HG02870 (cell line): ENCODE data around the gene AMY2B.
"Not testable (repeated sequence)": the region's sequence is repeated elsewhere in the genome, so short reads cannot be mapped to it uniquely, and the experiment has no call there.

Experiments used
- ATAC-seq: cut with Tn5 transposase; IDR thresholded peaks from one replicate; pipeline ENCODE4 v1.9.1; 2021; ENCODE audit warnings: mild to moderate bottlenecking, moderate library complexity; ENCODE audit not compliant: unreplicated experiment

AMY2B gene

DNA sequence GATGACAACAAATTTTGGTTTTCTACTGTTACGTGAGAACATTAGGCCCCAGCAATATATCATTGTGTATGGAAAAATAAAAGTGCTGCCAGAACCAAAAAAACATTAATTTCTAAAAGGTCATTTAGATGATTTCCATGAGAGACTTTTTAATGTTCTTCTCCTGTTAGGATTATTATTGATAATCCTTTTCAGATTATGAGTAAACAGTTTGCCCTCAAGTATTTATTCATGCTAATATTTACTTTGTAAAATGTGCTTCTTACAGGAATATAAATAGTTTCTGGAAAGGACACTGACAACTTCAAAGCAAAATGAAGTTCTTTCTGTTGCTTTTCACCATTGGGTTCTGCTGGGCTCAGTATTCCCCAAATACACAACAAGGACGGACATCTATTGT is at the start of gene AMY2B:
Gene AMY2B (plus strand): TSS at position 301 of the 400 bp plus-strand sequence. CDS start 14 bp downstream, at position 315.
- not testable (repeated sequence) for ATAC-seq

GRCh38 chr1:103523346-103523745 is 48.0 kb upstream of the AMY2B start:
- ATAC-seq = no peak

- ATAC-seq = peak; percentile 32
Observed at GRCh38 chr1:103525114-103525606, 46.2 kb upstream of the AMY2B start.

DNA sequence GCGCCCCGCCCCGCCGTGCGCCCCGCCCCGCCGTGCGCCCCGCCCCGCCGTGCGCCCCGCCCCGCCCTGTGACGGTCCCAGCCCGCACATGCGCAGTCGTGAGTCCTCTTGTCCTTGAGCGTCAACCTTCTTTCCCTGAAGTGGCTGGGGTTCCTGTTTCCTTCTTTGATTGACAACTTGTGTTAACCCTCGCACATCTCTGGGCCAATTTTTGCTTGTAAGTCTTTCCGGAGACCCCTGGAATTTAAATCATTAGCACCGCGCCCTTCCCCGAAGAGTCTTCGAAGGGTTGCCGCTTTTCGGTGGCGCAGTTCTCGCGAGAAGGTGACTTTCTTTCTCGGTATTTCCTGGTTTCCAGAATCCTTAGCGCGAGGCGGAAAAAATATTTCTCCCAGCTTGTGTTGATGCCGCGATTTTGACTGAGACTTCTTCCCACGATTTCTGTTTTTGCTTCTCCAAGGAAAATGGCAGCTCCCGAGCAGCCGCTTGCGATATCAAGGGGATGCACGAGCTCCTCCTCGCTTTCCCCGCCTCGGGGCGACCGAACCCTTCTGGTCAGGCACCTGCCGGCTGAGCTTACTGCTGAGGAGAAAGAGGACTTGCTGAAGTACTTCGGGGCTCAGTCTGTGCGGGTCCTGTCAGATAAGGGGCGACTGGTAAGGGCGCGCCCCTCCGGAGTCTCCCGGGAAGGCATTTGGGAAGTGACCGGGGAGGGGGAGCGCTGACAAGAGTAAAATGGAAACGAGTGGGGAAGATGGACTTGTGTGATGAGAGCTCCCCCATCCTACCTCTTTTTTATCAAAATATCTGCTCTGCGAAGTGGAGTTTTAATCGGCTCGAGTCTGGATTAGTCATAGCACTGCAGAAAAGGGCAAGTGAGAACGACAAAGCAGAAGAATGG is 45.5 kb upstream of the AMY2B start, which contains the start of gene RNPC3:
Gene RNPC3 (plus strand): TSS at position 93 of the 901 bp plus-strand sequence. CDS start 372 bp downstream, at position 465.
- ATAC-seq = peak; percentile 57

DNA sequence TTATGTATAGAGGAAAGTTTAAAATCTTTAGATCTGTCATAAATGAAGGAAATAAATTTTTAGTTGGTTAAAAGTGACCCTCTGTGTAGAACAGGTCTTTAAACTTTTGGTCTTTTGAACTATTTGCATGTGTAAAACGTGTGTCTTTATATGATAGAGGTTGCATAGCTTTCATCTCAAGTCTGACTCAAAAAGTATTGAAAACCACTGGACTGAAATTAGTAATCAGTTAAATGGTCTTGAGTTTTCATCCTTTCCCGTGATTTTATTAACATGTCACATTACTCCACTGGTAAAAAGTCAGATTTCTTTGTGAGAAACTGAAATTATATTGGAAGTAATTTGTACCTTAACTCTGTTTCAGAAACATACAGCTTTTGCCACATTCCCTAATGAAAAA is 44.1 kb upstream of the AMY2B start:
- ATAC-seq = peak; percentile 40

- no peak for ATAC-seq
Observed at GRCh38 chr1:103529746-103530145, 41.6 kb upstream of the AMY2B start.

DNA sequence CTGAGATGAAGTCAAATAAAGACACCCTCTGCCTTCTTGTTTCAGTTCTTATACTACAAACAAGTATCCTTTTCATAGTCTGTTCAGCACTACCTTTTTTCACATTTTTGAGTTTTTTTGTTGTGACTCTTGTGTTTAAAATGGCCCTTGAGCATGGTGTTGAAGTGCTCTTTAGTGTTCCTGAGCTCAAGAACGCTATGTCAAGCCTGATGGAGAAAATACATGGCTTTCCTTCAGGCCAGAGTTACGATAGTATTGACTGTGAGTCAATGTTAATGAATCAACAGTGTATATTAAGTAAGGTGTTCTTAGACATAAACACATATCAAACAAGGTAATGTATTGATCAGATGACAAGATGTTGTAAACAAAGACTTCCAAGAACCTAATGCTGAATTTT is 33.2 kb upstream of the AMY2B start:
- ATAC-seq = no peak

- no peak for ATAC-seq
Observed at GRCh38 chr1:103541431-103541830, 30.0 kb upstream of the AMY2B start.

- no peak for ATAC-seq
Observed at GRCh38 chr1:103546496-103546895, 24.9 kb upstream of the AMY2B start.

DNA sequence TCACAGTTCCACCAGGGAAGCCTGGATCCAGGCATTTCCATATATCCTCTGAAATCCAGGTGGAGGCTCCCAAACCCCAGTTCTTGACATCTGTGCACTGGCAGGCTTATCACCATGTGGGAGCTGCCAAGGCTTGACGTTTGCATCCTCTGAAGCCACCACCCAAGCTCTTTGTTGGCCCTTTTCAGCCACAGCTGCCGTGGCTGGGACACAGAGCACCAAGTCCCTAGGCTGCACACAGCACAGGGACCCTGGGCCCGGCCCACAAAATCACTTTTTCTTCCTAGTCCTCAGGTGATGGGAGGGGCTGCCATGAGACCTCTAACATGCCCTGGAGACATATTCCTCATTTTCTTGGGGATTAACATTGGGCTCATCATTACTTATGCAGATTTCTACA is 23.5 kb upstream of the AMY2B start:
- ATAC-seq = no peak

- ATAC-seq = no peak
Observed at GRCh38 chr1:103560427-103560826, 11.0 kb upstream of the AMY2B start.

DNA sequence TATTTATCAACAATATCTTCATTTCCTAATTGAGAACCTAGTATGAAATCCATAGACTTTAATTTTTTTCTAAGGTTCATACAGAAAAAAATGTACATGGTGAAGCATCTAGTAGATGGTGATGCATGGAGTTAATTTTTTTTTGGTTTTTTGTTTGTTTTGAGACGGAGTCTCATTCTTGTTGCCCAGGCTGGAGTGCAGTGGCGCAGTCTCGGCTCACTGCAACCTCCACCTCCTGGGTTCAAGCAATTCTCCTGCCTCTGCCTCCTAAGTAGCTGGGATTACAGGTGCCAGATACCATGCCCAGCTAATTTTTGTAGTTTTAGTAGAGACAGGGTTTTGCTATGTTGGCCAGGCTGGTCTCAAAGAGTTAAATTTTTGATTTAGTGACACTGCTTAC is 10.3 kb upstream of the AMY2B start:
- not testable (repeated sequence) for ATAC-seq

GRCh38 chr1:103561643-103562395 is 9.6 kb upstream of the AMY2B start:
- ATAC-seq = peak; percentile 90

DNA sequence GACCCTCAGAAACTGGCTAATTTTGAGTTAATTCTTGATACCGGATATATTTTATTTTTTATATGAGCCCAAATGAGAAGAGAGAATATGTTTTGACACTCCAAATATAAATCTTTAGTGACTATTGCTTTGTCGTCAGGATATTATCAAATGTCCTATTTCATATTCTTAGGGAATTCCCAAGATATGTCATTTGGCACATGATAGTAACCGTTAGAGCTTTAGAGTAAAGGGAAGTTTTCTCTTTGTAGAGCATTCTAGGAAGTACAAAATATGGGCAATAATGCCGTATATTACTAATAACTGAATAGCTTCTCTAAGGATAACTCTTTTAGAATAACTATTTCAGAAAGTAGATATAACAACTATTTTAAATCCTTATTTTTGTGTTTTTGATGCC is 8.3 kb upstream of the AMY2B start:
- ATAC-seq = no peak

DNA sequence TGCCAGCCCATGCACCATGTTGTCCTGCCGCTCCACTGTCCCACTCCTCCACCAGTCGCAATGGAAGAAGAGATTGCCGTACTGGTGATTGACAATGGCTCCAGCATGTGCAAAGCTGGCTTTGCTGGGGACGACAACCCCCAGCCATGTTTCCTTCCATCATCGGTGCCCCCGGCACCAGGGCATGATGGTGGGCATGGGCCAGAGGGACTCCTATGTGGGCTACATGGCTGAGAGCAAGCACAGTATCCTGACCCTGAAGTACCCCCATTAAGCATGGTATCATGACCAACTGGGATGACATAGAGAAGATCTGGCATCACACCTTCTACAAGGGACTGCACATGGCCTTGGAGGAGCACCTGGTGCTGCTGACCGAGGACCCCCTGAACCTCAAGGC is 1.9 kb upstream of the AMY2B start:
- ATAC-seq = no peak

DNA sequence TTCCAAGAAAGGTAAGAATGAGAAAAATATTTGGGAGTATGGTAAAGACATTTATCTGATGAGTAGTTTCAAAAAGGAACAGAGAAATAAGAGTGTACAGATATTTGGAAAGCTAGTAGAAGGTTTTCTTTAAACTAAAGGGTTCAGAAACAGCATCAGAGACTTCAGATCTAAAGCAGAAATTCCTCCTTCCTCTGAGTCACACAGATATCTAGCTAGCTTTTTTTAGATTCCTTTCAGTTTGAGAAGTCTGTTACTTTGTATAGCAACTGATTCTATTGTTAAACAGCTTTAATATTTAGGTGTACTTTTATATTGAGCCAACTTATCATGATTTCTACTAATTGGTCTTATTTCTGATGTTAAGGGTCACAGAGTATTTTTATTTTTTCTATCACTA is 4.7 kb downstream of the AMY2B start:
- ATAC-seq = peak; percentile 67

- ATAC-seq = not testable (repeated sequence)
Observed at GRCh38 chr1:103576784-103577183, 5.4 kb downstream of the AMY2B start.

DNA sequence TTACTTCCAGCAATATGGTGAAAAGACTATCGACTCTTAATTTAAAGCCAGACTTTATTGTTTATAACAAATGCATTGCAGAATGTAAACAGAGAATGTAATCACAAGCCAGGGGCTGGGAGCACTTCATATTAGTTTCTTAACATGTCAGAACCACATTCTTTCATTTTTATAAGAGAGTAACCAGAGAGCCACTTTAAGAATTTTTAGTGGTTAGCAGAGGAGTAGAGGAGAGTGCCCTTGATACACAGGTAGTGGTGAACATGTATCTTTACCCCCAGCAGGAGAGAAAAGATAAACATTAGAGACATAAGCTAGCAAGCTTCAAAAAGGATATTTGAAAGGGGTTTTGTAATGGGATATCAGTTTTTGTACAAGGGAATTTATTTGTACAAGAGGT is 11.1 kb downstream of the AMY2B start:
- ATAC-seq = no peak

DNA sequence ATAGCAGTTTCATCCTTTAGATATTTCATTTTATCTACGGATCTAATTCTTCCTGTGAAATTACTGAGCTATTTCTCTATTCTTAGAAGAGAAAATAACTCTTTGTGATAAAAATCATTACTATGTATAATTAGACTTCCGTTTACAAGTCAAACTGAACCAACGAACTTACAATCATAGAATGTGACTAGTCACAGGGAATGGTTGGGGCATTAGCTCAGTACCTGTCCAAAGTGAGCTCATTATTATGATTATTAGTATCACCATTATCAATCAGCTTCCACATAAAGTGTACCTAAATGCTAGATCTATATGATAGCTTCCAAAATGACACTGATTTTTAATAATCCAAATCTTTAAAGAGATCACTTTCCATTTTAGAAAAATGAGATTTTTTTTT is 12.5 kb downstream of the AMY2B start:
- ATAC-seq = no peak

GRCh38 chr1:103584537-103584936 is 13.1 kb downstream of the AMY2B start:
- ATAC-seq = no peak

DNA sequence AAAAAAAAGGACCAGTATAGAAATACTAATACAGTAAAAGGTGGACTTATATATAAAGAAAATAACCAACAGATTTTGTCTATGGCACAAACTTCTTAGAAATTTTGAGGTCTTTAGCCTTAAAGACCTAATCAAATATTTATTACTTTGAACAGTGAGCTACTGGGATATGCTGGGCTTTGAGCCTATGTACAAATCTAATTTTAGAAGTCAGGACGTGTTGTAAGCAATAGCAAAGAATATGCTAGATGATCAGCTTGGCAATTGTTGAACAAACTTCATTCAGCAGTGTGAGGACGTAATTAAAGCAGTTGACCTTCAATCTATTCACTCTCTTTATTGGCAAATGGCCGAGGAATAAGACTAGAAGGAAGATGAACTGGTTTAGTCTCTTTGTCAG is 31.4 kb downstream of the AMY2B start:
- ATAC-seq = not testable (repeated sequence)

- no peak for ATAC-seq
Observed at GRCh38 chr1:103616362-103616761, 45.0 kb downstream of the AMY2B start.
